Central memory CD4-positive, alpha-beta T cell (primary cell): Measurements from ENCODE around the gene PHETA2.
"Not testable (repeated sequence)": the region's sequence is repeated elsewhere in the genome, so short reads cannot be mapped to it uniquely, and the experiment has no call there.

ENCODE experiments used
- DNase-seq: peaks from one replicate; pipeline ENCODE4 v3.0.0; 2022

Gene PHETA2

GRCh38 chr22:42111798-42112197 is 37.8 kb downstream of the PHETA2 start:
- DNase-seq, result no peak

GRCh38 chr22:42112793-42113192 is 38.7 kb downstream of the PHETA2 start:
- not testable (repeated sequence) for DNase-seq

- DNase-seq, result no peak
Observed at GRCh38 chr22:42114721-42115120, 40.7 kb downstream of the PHETA2 start.

- not testable (repeated sequence) for DNase-seq
Observed at GRCh38 chr22:42115420-42115830, 41.4 kb downstream of the PHETA2 start.

- no peak for DNase-seq
Observed at GRCh38 chr22:42116848-42117424, 42.9 kb downstream of the PHETA2 start.

- DNase-seq, result peak; percentile 71
Observed at GRCh38 chr22:42120231-42121021, 46.4 kb downstream of the PHETA2 start.

- not testable (repeated sequence) for DNase-seq
Observed at GRCh38 chr22:42123529-42123928, 49.5 kb downstream of the PHETA2 start.

GRCh38 chr22:42127606-42128005 is 53.6 kb downstream of the PHETA2 start:
- no peak for DNase-seq

- DNase-seq, result not testable (repeated sequence)
Observed at GRCh38 chr22:42128007-42128406, 54.0 kb downstream of the PHETA2 start.
